ENCODE measurements around the gene PCGF1.
"Not testable (repeated sequence)": the region's sequence is repeated elsewhere in the genome, so short reads cannot be mapped to it uniquely, and the experiment has no call there.

PCGF1 gene

GRCh38 chr2:74491648-74492544 is 15.6 kb downstream of the PCGF1 start:
- DNase-seq: no peak

GRCh38 chr2:74489906-74490305 is 17.6 kb downstream of the PCGF1 start:
- no peak for DNase-seq
- no peak for TF ChIP-seq POLR2A (IDR thresholded peaks at IDR 0.05; ENCODE audit: low read length)
- no peak for TF ChIP-seq GATA1 (IDR thresholded peaks at IDR 0.05; ENCODE audit: low read depth, low read length)

More at GRCh38 chr2:74491648-74492544, 15.6 kb downstream of the PCGF1 start:
- no peak for TF ChIP-seq POLR2A (IDR thresholded peaks at IDR 0.05; ENCODE audit: low read length)
- TF ChIP-seq GATA1 (IDR thresholded peaks at IDR 0.05; ENCODE audit: low read depth, low read length): no peak

- TF ChIP-seq POLR2A (IDR thresholded peaks at IDR 0.05; ENCODE audit: low read length): no peak
- TF ChIP-seq GATA1 (IDR thresholded peaks at IDR 0.05; ENCODE audit: low read depth, low read length): no peak
- DNase-seq: no peak
Measured at GRCh38 chr2:74488643-74489481, 18.6 kb downstream of the PCGF1 start.

DNA sequence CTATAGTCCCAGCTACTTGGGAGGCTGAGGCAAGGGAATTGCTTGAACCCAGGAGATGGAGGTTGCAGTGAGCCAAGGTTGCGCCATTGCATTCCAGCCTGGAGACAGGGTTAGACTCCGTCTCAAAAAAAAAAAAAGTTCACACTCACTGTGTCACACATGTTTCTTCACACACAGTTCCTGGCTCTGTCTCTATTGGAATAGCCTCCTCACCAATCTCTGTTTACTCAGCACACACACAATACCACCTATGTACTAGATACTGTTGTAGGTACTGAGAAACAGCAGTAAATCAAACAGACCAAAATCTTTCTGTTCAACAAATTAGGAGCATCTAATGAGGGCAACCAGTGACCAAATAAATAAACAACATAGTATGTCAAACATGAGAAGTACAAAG is 21.4 kb downstream of the PCGF1 start:
- TF ChIP-seq GATA1 (IDR thresholded peaks at IDR 0.05; ENCODE audit: low read depth, low read length) (no peak), POLR2A (IDR thresholded peaks at IDR 0.05; ENCODE audit: low read length) (no peak)
- DNase-seq: no peak

DNA sequence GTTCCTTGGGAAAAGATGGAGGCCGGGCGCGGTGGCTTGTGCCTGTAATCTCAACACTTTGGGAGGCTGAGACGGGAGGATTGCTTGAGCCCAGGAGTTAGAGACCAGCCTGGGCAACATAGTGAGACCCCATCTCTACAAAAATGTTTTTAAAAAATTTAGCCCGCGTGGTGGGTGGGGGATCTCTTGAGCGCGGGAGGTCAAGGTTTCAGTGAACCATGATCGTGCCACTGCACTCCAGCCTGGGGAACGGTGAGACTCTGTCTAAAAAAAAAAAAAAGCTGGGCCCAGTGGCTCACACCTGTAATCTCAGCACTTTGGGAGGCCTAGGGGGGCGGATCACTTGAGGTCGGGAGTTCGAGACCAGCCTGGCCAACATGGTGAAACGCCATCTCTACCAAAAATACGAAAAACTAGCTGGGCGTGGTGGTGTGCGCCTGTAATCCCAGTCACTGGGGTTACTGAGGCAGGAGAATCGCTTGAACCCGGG is 23.8 kb downstream of the PCGF1 start:
- not testable (repeated sequence) for DNase-seq

- TF ChIP-seq POLR2A (IDR thresholded peaks at IDR 0.05; ENCODE audit: low read length) (peak; percentile 80), GATA1 (IDR thresholded peaks at IDR 0.05; ENCODE audit: low read depth, low read length) (no peak)
- peak; percentile 96 to 97 for DNase-seq
Measured at GRCh38 chr2:74482801-74483674, 24.5 kb downstream of the PCGF1 start, which contains the start of the genes CCDC142 and TTC31. Gene CCDC142 (minus strand): TSS chr2:74482998. CDS start chr2:74482837, 161 bp downstream. Gene TTC31 (plus strand): TSS chr2:74483081. CDS start chr2:74483096, 15 bp downstream.

- DNase-seq: peak; percentile 77 to 82
- TF ChIP-seq GATA1 (IDR thresholded peaks at IDR 0.05; ENCODE audit: low read depth, low read length) (no peak), POLR2A (IDR thresholded peaks at IDR 0.05; ENCODE audit: low read length) (no peak)
Measured at GRCh38 chr2:74481961-74482800, 25.3 kb downstream of the PCGF1 start.

GRCh38 chr2:74481431-74481830 is 26.1 kb downstream of the PCGF1 start:
- no peak for DNase-seq
- TF ChIP-seq POLR2A (IDR thresholded peaks at IDR 0.05; ENCODE audit: low read length) (no peak), GATA1 (IDR thresholded peaks at IDR 0.05; ENCODE audit: low read depth, low read length) (no peak)

DNA sequence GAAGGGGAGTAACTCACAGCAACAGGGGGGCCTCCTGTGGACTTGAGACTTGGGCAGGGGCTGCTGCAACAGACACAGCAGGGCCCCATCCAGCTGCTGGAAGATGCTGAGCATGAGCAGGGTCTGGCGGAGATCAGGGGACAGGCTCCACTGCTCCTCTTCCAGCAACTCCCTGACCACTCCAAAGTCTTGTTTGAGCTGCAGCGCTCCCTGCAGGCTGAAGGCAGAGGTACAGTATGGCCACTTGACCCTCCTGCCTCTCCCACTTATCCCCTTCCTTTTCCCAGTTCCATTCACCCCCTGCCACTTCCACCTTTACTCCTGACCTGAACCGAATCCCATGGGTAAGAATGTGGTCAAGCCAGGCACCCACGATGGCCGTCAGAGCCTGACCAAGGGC is 32.6 kb downstream of the PCGF1 start:
- no peak for TF ChIP-seq POLR2A (IDR thresholded peaks at IDR 0.05; ENCODE audit: low read length)
- TF ChIP-seq GATA1 (IDR thresholded peaks at IDR 0.05; ENCODE audit: low read depth, low read length): no peak

GRCh38 chr2:74474481-74474880 is 33.0 kb downstream of the PCGF1 start:
- TF ChIP-seq GATA1 (IDR thresholded peaks at IDR 0.05; ENCODE audit: low read depth, low read length) (no peak), POLR2A (IDR thresholded peaks at IDR 0.05; ENCODE audit: low read length) (no peak)
- no peak for DNase-seq

More for the DNA sequence above, 32.6 kb downstream of the PCGF1 start:
- no peak for DNase-seq

- no peak for DNase-seq
- TF ChIP-seq GATA1 (IDR thresholded peaks at IDR 0.05; ENCODE audit: low read depth, low read length) (no peak), POLR2A (IDR thresholded peaks at IDR 0.05; ENCODE audit: low read length) (no peak)
Measured at GRCh38 chr2:74472945-74473258, 34.6 kb downstream of the PCGF1 start.

DNA sequence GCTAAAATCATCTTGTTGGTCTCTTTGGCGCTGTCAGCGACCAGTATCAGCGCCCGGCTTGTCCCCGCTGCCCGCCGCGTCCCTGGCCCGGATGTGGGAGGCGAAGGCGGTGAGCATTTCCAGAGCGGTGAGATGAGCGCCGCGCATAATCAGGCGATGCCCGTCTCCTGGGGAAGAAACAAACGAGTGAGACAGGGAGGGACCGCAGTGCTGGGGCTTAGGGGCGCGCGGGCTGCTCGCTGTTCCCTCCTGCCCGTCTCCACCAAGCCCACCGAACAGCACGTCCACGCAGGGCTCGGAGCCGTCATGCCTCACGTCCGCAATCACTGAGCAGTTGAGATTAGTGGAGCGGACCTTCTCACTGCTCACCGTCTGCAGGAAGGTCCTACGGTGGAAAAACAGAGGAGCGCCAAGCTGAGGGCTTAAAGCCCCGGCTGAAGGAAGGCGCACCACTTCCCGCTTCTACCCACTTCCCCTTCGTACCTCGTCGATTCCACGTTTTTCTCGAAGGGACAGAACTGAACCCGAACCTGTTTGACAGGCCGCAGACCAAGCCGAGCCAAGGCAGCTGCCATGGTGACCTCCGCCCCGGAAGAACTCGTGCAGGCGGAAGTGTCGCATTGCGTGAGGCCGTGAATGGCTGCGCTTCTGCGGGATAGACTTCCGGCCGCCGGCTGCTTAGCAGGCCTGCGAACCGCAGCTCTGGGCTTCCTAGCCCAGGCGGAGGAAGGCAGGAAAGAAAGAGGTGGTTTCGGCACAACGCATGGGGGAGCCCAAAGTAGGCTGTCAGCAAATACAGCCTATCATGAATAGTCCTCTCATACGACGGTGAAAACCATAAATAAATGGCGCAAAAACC is 35.2 kb downstream of the PCGF1 start, which contains the start of gene MRPL53:
TSS of gene MRPL53 (minus strand) at position 595 of the 859 bp plus-strand sequence. CDS start at position 575, 20 bp downstream.
- DNase-seq: peak; percentile 96
- TF ChIP-seq POLR2A (IDR thresholded peaks at IDR 0.05; ENCODE audit: low read length): peak; percentile 99
- no peak for TF ChIP-seq GATA1 (IDR thresholded peaks at IDR 0.05; ENCODE audit: low read depth, low read length)

All from erythroblast (primary cell).